ENCODE measurements around the gene GPR68.

The GPR68 gene

GRCh38 chr14:91230397-91231035, 14.0 kb downstream of the GPR68 start:
- Histone ChIP-seq H3K4me3 (ENCODE audit: low read depth, low read length) (no peak overlapping the region), H3K27me3 (ENCODE audit: control insufficient read depth, insufficient read depth, low read length) (no peaks in the 10 kb centered on the region), H3K79me2 (no peaks in the 10 kb centered on the region), H3K4me2 (ENCODE audit: low read length) (no peak overlapping the region), H3K9me3 (ENCODE audit: control insufficient read depth, low read length) (no peaks in the 10 kb centered on the region), H3K9ac (no peak overlapping the region), H3K36me3 (ENCODE audit: control insufficient read depth, insufficient read depth, low read length) (no peaks in the 10 kb centered on the region), H2AFZ (no peak overlapping the region), H3K4me1 (no peaks in the 10 kb centered on the region), H3K27ac (no peak overlapping the region)
- TF ChIP-seq, protein P1, sequence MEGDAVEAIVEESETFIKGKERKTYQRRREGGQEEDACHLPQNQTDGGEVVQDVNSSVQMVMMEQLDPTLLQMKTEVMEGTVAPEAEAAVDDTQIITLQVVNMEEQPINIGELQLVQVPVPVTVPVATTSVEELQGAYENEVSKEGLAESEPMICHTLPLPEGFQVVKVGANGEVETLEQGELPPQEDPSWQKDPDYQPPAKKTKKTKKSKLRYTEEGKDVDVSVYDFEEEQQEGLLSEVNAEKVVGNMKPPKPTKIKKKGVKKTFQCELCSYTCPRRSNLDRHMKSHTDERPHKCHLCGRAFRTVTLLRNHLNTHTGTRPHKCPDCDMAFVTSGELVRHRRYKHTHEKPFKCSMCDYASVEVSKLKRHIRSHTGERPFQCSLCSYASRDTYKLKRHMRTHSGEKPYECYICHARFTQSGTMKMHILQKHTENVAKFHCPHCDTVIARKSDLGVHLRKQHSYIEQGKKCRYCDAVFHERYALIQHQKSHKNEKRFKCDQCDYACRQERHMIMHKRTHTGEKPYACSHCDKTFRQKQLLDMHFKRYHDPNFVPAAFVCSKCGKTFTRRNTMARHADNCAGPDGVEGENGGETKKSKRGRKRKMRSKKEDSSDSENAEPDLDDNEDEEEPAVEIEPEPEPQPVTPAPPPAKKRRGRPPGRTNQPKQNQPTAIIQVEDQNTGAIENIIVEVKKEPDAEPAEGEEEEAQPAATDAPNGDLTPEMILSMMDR (IDR thresholded peaks at IDR 0.05), result no peak

DNA sequence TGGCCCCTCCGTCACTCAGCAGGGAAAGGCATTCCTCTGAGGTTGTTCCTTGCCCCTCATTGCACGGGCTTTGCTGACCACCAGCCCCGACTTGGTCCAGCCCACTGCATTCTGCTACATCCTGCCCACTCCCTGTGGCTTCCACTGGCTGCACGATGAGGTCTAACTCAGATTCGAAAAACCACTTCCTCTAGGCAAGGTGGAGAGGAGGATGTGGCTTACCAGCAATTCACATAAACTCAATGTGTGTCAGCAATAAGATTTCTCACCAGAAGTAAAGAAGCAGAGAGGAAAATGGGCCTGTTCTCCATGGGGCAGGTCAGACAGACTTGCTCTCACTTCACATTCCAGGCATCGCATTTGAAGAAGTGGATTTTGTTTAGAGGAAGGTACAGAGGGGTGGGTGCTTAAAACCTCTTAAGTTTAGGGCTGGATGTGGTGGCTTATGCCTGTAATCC, 14.7 kb downstream of the GPR68 start:
- Histone ChIP-seq H3K9ac (no peak overlapping the region), H3K27ac (no peak overlapping the region), H3K27me3 (ENCODE audit: control insufficient read depth, insufficient read depth, low read length) (no peaks in the 10 kb centered on the region), H3K4me2 (ENCODE audit: low read length) (no peak overlapping the region), H3K36me3 (ENCODE audit: control insufficient read depth, insufficient read depth, low read length) (no peaks in the 10 kb centered on the region), H3K9me3 (ENCODE audit: control insufficient read depth, low read length) (no peaks in the 10 kb centered on the region), H2AFZ (no peak overlapping the region), H3K79me2 (no peaks in the 10 kb centered on the region), H3K4me1 (no peaks in the 10 kb centered on the region), H3K4me3 (ENCODE audit: low read depth, low read length) (no peak overlapping the region)
- TF ChIP-seq, protein P1 (IDR thresholded peaks at IDR 0.05), result no peak

DNA sequence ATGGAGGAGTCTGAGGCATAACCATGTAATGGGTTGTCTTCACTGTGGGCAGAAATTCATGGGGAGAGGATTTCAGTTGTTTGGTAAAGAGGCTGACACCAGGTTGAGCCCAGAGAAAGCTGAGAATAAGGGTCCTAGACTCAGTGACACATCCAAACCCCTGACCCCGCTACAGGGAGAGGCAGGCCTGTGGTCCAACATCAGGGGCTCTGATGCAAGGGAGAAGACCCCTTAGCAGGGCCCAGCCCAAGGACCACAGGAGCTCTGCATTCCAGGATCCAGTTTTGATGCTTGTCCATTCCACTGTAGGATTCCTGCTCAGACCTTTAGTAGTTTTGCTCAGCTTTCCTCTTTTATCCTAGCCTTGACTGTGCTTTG, 15.5 kb downstream of the GPR68 start:
- no peaks in the 10 kb centered on the region for H3K36me3 ChIP-seq (ENCODE audit: control insufficient read depth, insufficient read depth, low read length)
- TF ChIP-seq, protein P1 (IDR thresholded peaks at IDR 0.05), result no peak
- no peak overlapping the region for H2AFZ ChIP-seq
- no peak overlapping the region for H3K27ac ChIP-seq
- H3K4me1 ChIP-seq, result no peaks in the 10 kb centered on the region
- no peak overlapping the region for H3K9ac ChIP-seq
- no peaks in the 10 kb centered on the region for H3K79me2 ChIP-seq
- no peaks in the 10 kb centered on the region for H3K27me3 ChIP-seq (ENCODE audit: control insufficient read depth, insufficient read depth, low read length)
- no peak overlapping the region for H3K4me3 ChIP-seq (ENCODE audit: low read depth, low read length)
- no peaks in the 10 kb centered on the region for H3K9me3 ChIP-seq (ENCODE audit: control insufficient read depth, low read length)
- no peak overlapping the region for H3K4me2 ChIP-seq (ENCODE audit: low read length)

DNA sequence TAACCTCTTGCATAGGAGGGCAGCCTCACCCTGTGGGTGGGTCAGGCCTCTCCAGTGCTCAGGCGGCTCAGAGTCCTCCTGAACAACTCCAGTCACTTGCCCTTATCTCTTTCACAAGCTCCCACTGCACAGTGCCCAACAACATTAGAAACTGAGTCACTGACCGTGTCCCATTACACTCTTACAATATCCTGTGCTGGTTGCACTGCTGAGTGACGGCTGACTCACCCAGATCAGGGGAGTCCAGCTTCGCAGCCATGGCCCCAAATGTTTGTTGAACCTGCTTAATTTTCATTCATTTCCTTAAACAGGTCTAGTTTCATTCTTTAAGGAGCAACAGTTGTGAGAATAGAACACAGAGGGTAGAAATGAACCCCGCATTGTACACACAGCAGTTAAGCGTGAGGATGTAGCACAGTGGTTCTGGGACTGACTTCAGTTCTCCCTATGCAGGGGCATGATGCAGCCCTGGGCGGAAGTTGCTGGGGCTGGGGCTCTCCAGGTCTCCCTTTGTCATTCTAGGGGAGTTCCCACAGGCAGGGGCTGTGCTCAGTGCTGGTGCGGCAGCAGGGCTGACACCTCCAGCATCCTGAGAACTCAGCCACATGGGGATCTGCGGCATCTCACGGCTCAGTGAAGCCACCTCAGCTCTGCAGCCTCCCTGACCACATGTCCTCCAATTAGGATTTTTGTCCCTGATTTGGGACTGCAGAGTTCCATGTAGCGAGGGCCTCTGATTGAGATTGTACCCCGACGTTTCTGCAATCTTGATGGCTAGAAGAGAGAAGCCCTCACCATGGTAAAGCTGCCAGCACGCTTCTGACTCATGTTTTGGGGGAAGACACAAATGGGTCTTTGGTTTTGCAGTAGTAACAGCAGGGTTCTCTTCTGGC, 16.1 kb downstream of the GPR68 start:
- Histone ChIP-seq H3K9me3 (ENCODE audit: control insufficient read depth, low read length) (no peaks in the 10 kb centered on the region), H3K36me3 (ENCODE audit: control insufficient read depth, insufficient read depth, low read length) (no peaks in the 10 kb centered on the region), H3K27me3 (ENCODE audit: control insufficient read depth, insufficient read depth, low read length) (no peaks in the 10 kb centered on the region), H2AFZ (no peak overlapping the region), H3K79me2 (no peaks in the 10 kb centered on the region), H3K4me2 (ENCODE audit: low read length) (no peak overlapping the region), H3K9ac (no peak overlapping the region), H3K27ac (no peak overlapping the region), H3K4me3 (ENCODE audit: low read depth, low read length) (no peak overlapping the region), H3K4me1 (no peaks in the 10 kb centered on the region)
- TF ChIP-seq, protein P1 (IDR thresholded peaks at IDR 0.05), result no peak

All from parathyroid adenoma (tissue), 2 donors.